Stimulated activated effector memory CD8-positive, alpha-beta T cell treated with anti-CD3 and anti-CD28 coated beads, Interleukin-12 subunit alpha, Interleukin-12 subunit beta, amount 100 ng/mL, for 72 hours (primary cell): ENCODE data around the gene NCKAP5.

Experiments used
- ATAC-seq: fragments of 150-1000 bp; cut with Tn5 transposase; 2 replicates; pipeline ENCODE4 v1.10.0; 2021
- DNase-seq, 2 donors: peaks; one replicate each; pipeline ENCODE4 v3.0.0; 2021 to 2022; ENCODE audit warnings: low spot score in 2 of 2
- H3K27ac Mint-ChIP-seq: one replicate; pipeline ENCODE4 v1.8.0; 2022; ENCODE audit warnings: mild to moderate bottlenecking, mixed read lengths
- H3K36me3 Mint-ChIP-seq: one replicate; pipeline ENCODE4 v1.8.0; 2022; ENCODE audit warnings: mild to moderate bottlenecking, mixed read lengths
- H3K4me1 Mint-ChIP-seq: one replicate; pipeline ENCODE4 v1.8.0; 2022; ENCODE audit warnings: mixed read lengths
- H3K4me3 Mint-ChIP-seq: one replicate; pipeline ENCODE4 v1.8.0; 2022; ENCODE audit warnings: mild to moderate bottlenecking, mixed read lengths
- H3K9me3 Mint-ChIP-seq: one replicate; pipeline ENCODE4 v1.8.0; 2022; ENCODE audit warnings: mixed read lengths

The NCKAP5 gene

GRCh38 chr2:132652474-132652873, 915.8 kb downstream of the NCKAP5 start:
- Mint-ChIP-seq H3K4me3 (no peak overlapping the region), H3K4me1 (no peaks in the 10 kb centered on the region), H3K9me3 (peaks cover 12% of the 10 kb centered on the region), H3K36me3 (no peaks in the 10 kb centered on the region), H3K27ac (no peak overlapping the region)
- ATAC-seq (no peak), DNase-seq (no peak)

DNA sequence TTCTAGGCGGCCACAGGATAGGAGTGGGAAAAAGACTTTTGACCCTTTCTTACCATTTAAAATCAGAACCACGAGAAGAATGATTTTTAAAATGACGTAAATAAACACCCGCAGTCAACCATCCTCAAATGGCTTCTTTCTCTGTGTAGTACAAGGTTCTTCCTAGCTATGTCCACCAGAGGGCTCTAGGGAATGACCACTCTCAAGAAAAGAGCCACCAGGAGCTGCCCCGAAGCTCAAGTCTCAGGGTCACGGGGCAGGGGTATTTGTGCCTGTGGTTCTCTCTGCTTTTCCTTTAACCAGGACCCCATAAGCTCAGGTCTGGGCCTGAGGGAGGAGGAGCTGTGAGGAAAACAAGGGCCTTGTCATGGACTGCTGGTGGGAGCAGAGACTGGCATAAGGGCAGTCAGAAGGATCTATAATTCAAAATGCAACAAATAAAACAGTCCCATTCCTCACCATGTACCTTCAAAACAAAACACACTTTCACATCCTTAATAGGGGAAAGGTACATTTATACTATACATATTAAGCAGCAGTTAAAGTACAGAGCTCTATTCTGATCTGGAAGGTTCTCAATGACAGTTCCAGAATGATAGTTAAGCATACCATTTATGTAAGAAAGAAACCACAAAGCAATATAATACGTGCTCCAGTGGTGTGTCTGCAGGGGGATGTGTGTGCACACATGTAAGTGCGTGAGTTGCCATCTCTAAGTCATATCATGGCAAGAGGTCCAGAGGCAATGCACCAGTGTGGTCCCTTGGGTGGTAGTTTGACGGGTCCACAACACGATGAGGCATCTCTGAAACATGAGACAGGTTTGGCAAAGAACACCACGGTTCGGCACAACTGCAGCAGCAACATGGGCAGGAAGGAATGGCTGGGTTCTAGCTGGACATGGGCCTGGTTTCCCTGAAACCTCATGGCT, 916.9 kb downstream of the NCKAP5 start:
- Mint-ChIP-seq H3K27ac (no peak overlapping the region), H3K4me1 (no peaks in the 10 kb centered on the region), H3K4me3 (no peak overlapping the region), H3K9me3 (peaks cover 12% of the 10 kb centered on the region), H3K36me3 (no peaks in the 10 kb centered on the region)
- ATAC-seq (no peak), DNase-seq (no peak)

GRCh38 chr2:132646540-132647108, 921.6 kb downstream of the NCKAP5 start:
- DNase-seq (no peak), ATAC-seq (no peak)
- no peaks in the 10 kb centered on the region for H3K4me1 Mint-ChIP-seq
- H3K9me3 Mint-ChIP-seq = peaks cover 4% of the 10 kb centered on the region
- H3K36me3 Mint-ChIP-seq = no peaks in the 10 kb centered on the region
- no peak overlapping the region for H3K4me3 Mint-ChIP-seq
- H3K27ac Mint-ChIP-seq = no peak overlapping the region

DNA sequence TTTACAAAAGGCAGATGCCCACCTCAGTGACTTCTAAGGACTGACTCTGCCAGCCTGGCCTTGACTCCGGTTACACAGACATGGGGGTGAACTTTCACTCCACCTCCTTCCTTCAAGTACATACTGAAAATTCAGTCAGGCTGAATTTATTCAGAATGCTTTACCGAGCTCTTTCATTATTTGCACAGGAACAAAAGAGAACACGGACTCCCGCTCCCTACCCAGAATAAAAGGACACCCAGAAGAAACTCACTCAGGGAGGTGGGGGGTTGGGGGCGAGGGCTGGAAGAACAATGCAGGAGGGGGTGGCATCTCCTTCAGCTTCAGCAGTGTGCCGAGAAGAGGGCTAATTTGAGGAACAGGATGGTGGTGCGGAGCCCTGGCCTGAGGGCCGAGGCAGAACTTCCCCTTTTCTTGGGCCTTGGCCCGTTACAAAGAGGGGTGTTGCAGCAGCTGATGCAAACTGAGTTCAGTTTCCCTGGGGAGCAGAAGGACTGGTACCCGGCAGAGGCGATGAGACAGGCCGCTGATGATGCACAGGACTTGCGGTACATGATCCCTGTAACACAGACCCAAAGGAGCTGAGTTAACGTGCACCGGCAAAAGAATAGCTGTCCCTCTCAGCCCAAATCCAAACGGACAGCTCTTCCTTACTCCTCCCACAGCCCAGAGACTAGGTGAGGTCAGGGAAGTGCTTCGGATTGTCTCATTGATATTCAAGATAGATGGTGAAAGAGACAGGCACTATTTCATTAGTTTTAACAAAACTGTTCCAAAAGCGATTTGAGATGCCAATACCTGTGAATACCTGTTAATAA, 922.3 kb downstream of the NCKAP5 start:
- Mint-ChIP-seq H3K36me3 (no peaks in the 10 kb centered on the region), H3K9me3 (peaks cover 4% of the 10 kb centered on the region), H3K27ac (no peak overlapping the region), H3K4me3 (no peak overlapping the region), H3K4me1 (no peaks in the 10 kb centered on the region)
- DNase-seq (no peak), ATAC-seq (no peak)

GRCh38 chr2:132645176-132645575, 923.1 kb downstream of the NCKAP5 start:
- peaks cover 4% of the 10 kb centered on the region for H3K9me3 Mint-ChIP-seq
- H3K27ac Mint-ChIP-seq = no peak overlapping the region
- H3K4me1 Mint-ChIP-seq = no peaks in the 10 kb centered on the region
- no peak for DNase-seq
- H3K4me3 Mint-ChIP-seq = no peak overlapping the region
- H3K36me3 Mint-ChIP-seq = no peaks in the 10 kb centered on the region
- ATAC-seq = no peak

DNA sequence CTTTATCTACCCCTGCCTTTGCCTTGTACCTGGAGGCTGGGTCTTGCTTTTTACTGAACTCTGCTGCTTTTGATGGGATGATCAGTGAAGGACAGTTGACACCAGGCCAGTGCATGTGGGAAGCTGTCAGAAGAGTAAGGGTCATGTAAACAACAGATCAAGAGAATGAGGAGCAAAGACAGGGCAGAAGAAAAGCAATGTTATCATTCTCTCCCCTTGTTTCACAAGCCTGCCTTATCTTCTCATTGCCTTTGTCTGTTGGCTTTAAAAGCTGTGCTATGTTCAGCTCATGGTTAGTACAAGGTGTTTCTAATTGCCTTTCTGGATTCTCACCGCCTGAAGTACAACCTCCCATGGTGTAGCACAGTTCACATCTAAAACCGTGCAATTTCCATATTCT, 925.8 kb downstream of the NCKAP5 start:
- no peak overlapping the region for H3K27ac Mint-ChIP-seq
- H3K4me3 Mint-ChIP-seq = no peak overlapping the region
- H3K36me3 Mint-ChIP-seq = no peaks in the 10 kb centered on the region
- H3K9me3 Mint-ChIP-seq = peaks cover 6% of the 10 kb centered on the region
- H3K4me1 Mint-ChIP-seq = no peaks in the 10 kb centered on the region
- ATAC-seq = no peak
- DNase-seq = no peak

- no peak overlapping the region for H3K27ac Mint-ChIP-seq
- H3K4me3 Mint-ChIP-seq = no peak overlapping the region
- no peaks in the 10 kb centered on the region for H3K4me1 Mint-ChIP-seq
- no peaks in the 10 kb centered on the region for H3K36me3 Mint-ChIP-seq
- DNase-seq (no peak), ATAC-seq (no peak)
- peaks cover 6% of the 10 kb centered on the region for H3K9me3 Mint-ChIP-seq
These were observed 926.4 kb downstream of the NCKAP5 start for GRCh38 chr2:132641819-132642218.

DNA sequence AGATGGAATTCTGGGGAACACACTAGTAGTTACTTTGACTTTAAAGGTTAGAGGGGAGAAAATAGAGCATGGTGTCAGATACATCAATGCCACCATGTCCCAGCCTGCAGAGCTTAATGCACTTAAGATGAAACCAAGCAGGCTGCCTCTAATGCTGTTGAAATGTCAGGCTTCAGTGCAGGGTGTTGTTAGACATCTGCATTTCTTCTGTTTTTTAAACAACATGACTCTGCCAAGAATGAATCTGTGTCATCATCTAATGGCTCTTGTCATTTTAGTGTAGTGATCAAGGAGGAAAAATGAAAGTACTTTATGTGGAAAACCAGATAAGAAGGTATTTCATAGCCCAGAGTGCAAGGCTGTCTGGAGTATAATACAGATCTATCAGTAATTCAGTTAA, 928.1 kb downstream of the NCKAP5 start:
- no peak for DNase-seq
- Mint-ChIP-seq H3K4me3 (no peak overlapping the region), H3K36me3 (no peaks in the 10 kb centered on the region), H3K27ac (no peak overlapping the region), H3K4me1 (no peaks in the 10 kb centered on the region), H3K9me3 (peaks cover 9% of the 10 kb centered on the region)
- ATAC-seq = no peak

DNA sequence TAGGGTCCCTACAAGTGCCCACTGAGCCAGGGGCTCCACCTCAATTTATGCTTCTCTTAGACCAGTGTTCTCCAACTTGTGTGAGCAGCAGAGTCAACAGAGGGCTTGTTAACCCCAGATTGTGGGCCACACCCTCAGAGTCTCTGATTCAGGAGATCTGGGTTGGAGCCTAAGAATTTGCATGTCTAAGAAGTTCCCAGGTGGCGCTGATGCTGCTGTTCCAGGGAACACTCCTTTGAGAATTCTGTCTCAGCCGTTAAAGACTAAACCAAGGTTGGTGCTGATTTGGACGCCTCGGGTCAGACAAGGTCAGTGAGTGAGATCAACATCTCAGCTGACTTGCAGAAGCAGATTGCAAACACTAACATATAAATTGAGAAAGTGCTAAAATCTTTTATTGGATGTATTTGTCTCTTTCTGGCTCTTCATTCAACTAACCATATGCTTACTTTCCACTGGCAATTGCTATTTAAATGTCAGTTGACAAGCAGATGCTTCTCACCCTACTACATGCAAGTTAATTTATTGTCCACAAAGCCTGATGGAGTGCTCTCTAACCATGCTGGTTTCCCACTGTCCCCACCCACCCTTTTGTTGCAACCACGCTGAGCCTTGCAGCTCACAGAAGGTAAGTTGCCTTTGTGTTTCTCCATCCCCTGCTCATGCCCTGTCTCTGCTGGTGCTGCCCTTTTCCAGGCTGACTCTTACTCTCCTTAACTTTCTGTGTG, 929.8 kb downstream of the NCKAP5 start:
- DNase-seq = no peak
- Mint-ChIP-seq H3K4me3 (no peak overlapping the region), H3K36me3 (no peaks in the 10 kb centered on the region)

GRCh38 chr2:132636346-132636745, 931.9 kb downstream of the NCKAP5 start:
- Mint-ChIP-seq H3K9me3 (peaks cover 16% of the 10 kb centered on the region), H3K4me1 (no peaks in the 10 kb centered on the region), H3K4me3 (no peak overlapping the region), H3K27ac (no peak overlapping the region), H3K36me3 (no peaks in the 10 kb centered on the region)
- no peak for ATAC-seq
- no peak for DNase-seq

More for the DNA sequence above, 929.8 kb downstream of the NCKAP5 start:
- Mint-ChIP-seq H3K27ac (no peak overlapping the region), H3K9me3 (peaks cover 14% of the 10 kb centered on the region), H3K4me1 (no peaks in the 10 kb centered on the region)
- ATAC-seq = no peak

DNA sequence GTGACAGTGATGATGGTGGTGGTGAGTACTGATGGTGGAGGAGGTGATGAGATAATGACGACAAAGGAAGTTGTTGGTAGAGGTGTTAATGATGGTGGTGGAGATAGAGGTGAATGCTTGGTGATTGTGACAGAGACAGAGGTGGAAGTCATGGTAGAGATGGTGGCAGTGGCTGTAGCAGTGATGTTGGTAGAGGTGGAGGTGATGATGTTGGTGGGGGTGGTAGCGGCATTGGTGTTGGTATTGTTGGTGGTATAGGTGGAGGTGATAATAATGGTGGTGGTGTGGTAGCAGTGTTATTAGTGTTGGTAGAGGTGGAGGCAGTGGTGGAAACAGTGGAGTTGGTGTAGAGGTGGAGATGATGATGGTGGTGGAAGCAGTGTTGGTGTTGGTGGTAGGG, 934.6 kb downstream of the NCKAP5 start:
- DNase-seq (no peak), ATAC-seq (no peak)
- Mint-ChIP-seq H3K27ac (no peak overlapping the region), H3K4me1 (no peaks in the 10 kb centered on the region), H3K36me3 (no peaks in the 10 kb centered on the region), H3K4me3 (no peak overlapping the region), H3K9me3 (peaks cover 20% of the 10 kb centered on the region)

DNA sequence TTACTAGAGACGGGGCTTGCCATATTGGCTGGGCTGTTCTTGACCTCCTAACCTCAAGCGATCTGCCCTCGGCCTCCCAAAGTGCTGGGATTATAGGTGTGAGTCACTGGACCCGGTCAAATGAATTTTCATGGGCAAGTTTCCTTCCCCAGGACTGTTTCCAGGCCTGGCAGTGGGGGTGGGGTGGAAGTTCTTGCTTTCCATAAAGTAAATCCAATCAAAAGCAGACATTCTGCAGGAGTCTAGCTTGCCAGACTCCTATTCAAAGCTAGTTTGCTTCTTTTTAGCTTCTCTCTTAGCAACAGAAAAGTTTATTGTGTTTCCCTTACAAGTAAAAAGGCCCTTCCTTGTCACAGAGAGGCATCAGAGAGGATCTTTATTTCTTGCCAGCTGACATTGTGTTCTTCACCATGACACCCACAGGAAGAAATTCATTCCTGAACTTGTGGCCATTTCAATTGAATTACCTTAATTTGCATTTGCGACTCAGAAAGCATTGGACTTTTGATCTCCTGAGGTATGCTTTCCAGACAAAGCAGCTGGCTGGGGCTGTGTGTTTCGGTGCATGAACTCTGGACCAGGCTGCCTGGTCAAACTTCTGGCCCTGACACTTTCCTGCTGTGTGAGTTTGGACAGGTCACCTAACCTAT, 936.1 kb downstream of the NCKAP5 start:
- H3K27ac Mint-ChIP-seq = no peak overlapping the region
- no peaks in the 10 kb centered on the region for H3K36me3 Mint-ChIP-seq
- H3K4me3 Mint-ChIP-seq = no peak overlapping the region
- H3K9me3 Mint-ChIP-seq = peaks cover 16% of the 10 kb centered on the region
- H3K4me1 Mint-ChIP-seq = no peaks in the 10 kb centered on the region
- ATAC-seq = no peak
- DNase-seq = no peak

DNA sequence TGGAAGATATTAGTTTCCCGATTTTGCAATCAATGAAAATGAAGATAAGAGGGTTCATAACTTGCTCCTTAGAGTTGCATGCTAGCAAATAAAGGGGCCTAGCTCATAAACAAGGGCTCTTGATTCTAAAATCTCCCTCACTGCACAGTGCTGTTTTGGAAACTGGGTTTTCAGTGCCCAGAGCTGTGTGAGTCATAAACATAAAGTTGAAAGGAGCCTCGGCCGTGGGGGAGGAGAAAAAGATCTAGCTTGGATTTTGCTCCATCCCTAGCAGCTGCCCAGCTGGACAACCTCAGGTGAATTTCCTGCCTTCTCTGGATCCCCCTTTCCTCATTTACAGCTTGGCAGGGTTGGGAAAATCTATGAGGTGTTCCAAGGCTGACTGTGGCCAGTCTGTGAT, 940.7 kb downstream of the NCKAP5 start:
- no peak for ATAC-seq
- Mint-ChIP-seq H3K36me3 (no peaks in the 10 kb centered on the region), H3K4me3 (no peak overlapping the region), H3K27ac (no peak overlapping the region), H3K9me3 (peaks cover 9% of the 10 kb centered on the region), H3K4me1 (no peaks in the 10 kb centered on the region)
- no peak for DNase-seq

GRCh38 chr2:132623096-132623839, 945.0 kb downstream of the NCKAP5 start:
- Mint-ChIP-seq H3K9me3 (peaks cover 2% of the 10 kb centered on the region), H3K4me3 (no peak overlapping the region), H3K36me3 (no peaks in the 10 kb centered on the region), H3K4me1 (no peaks in the 10 kb centered on the region), H3K27ac (no peak overlapping the region)
- no peak for DNase-seq
- no peak for ATAC-seq
